Activated effector memory CD4-positive, alpha-beta T cell treated with Interleukin-2 at 50 U/mL for 16 hours (primary cell): ENCODE measurements around the gene USP9Y.

ENCODE experiments used
- DNase-seq: peaks from one replicate; pipeline ENCODE4 v3.0.0-alpha.2; 2020

USP9Y gene

DNA sequence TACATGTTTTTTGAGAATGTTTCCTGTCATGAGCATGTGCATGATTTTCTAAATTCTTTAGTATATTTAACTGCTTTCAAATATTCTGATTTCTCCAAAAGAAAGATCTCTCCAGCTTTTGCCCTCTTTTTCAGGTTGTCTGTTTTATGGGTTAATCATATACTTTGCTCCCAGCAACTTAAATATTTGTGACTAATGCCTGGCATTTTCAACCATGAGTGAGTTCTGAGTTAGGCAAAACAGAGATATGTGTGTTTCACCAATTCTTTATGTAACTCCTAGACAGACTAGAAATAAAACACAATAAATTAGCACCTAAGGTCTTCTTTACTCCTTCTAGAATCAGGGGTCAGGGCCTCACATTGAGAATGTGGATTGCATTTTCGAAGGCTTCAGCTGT lies 107.0 kb downstream of the USP9Y start:
- DNase-seq: no peak

DNA sequence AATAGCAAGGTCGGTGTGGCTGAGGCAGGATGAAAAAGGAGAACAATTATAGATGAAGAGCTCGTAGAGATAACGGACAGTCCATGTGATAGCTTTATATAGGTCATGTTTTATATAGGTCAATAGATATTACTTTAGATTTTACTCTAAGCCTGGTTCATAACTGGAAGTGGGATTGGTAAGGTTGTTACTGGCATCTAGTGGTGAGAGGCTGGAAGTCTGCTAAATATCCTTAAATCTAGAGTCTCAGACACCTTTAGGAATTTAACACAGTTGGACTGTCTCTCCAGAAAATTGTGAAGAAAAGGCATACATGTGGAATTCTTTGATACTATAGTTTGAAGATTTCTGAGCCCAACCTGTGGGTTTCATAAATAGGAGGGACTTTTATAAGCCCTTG lies 108.0 kb downstream of the USP9Y start:
- DNase-seq: no peak

GRCh38 chrY:12823408-12823807 lies 122.4 kb downstream of the USP9Y start:
- DNase-seq: no peak

GRCh38 chrY:12826791-12827190 lies 125.8 kb downstream of the USP9Y start:
- DNase-seq: no peak

DNA sequence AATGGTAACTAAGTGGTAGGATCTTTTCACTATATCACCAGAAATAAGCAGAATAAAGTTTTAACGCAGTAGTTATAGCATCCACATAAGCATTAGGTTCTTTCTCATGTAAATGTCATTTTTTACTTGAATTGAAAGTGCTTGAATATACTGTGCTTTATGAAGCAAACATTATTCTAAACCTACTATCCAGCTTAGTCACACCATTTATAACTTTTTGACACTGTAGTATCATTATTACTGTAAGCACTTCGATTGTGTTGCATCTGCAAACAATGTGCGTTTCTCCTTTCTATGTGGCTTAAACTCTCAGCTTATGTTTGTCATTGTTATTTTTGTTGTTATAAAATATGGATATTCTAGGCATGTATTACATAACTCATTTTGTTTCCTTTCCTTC lies 132.3 kb downstream of the USP9Y start:
- no peak for DNase-seq

- DNase-seq: no peak
Measured at GRCh38 chrY:12837550-12837949, 136.5 kb downstream of the USP9Y start.

DNA sequence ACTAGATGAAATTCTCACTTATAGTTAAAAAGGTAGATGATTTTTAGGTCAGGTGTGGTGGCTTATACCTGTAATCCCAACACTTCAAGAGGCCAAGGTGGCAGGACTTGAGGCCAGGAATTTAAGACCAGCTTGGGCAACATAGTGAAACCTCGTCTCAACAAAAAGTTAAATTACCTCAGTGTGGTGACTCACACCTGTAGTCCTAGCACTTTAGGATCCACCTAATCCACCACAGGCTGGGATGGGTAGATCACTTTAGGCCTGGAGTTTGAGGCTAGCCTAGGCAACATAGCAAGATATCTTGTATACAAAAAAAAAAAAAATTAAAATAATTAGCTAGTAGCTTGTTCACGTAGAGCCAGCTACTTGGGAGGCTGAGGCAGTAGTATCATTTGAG lies 140.3 kb downstream of the USP9Y start:
- no peak for DNase-seq

GRCh38 chrY:12846793-12847192 lies 145.8 kb downstream of the USP9Y start:
- no peak for DNase-seq

- DNase-seq: no peak
Measured at GRCh38 chrY:12855791-12856275, 154.8 kb downstream of the USP9Y start.

DNA sequence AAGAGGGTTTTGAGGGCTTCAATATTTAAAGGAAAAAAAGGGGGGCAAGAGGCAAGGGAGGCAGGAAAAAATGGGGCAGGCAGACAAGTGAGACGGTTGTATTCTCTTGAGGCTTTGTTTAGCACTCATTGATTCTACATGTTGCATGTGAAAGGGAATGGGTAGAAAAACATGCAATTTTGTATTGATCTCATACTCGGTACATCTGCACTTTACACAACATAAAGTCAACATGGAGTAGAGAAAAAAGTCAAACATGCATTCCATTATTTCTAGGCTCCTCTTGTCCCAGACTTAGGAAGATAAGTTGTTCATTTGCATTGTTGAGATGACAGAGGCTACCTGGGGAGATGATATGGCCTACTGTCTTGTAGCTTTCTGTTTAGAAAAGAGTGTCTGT lies 166.9 kb downstream of the USP9Y start:
- no peak for DNase-seq

GRCh38 chrY:12896973-12897372 lies 195.9 kb downstream of the USP9Y start:
- no peak for DNase-seq

DNA sequence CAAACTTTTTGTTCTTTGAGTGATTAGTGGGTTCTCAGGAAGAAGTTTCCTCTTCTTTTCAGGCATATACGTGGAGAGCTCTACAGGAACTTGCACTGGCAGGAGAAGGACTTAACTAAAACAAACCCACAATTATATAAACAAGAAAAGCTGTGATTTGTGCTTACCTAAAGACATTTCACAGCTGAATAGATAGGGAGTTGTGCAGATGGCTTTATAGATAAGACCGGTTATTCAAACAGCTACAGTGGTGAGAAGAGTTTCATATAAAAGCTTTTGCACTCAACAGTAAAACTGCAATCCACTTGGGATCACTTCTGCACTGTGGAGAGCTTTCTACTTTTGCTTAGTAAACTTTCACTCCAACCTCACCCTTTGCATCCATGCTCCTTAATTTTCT lies 197.6 kb downstream of the USP9Y start:
- DNase-seq: no peak

DNA sequence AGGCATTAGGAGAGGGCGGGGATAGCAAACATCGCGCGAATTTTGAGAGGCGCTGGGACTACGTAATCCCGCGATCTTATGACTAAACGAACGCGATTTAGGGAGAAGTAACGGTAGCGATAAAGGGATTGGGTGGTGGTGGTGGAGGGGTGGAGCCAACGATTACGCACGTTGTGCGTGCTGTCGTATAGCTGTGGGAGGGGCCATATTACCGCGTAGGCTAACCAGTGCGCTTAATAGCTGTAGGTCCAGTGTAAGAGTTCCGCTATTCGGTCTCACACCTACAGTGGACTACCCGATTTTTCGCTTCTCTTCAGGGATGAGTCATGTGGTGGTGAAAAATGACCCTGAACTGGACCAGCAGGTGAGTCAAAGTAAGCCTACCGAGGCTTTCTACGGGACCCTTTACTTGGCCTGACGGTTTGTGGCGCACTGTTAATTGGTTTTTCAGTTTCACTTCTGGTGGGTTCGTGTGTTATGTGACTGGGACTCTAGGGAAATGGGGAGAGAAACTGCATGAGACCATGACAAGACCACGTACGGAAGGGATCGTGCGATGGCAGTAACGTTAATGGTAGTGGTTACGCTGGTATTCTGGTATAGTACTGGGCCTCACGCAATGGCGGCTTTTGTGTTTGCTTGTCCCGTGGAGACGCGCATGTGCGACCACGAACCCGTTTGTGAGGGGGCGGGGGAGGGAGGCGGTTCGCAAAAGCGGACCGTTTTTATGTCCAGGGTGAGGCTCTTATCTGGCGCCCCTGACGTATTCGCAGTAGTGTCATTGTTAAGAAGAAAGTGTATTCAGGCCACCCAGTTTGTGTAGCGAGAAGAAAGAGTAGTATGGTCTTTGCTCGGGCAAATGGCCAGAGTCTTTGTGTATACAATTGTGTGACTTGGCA lies 203.8 kb downstream of the USP9Y start, which contains the start of gene DDX3Y:
DDX3Y (plus strand) TSS at position 251 of the 899 bp plus-strand sequence; CDS start at position 320, 69 bp downstream.
- peak; percentile 75 for DNase-seq

DNA sequence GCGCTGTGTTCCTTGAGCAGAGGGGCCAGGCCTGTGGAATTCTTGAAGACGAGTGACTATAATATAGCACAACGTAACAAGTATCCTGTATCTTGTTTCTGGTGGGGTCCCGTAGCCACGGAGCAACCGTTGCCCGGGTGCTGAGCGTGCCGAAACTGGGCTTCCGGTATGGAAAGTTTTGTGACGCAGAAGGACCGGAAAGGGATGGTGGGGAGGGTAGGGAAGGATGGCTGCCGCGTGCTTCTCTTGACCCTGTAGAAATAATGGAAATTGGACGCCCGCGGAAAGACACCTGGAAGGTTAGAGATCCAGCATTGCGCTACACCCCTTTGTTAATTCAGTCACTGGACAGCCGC lies 204.5 kb downstream of the USP9Y start:
- DNase-seq: peak; percentile 51

DNA sequence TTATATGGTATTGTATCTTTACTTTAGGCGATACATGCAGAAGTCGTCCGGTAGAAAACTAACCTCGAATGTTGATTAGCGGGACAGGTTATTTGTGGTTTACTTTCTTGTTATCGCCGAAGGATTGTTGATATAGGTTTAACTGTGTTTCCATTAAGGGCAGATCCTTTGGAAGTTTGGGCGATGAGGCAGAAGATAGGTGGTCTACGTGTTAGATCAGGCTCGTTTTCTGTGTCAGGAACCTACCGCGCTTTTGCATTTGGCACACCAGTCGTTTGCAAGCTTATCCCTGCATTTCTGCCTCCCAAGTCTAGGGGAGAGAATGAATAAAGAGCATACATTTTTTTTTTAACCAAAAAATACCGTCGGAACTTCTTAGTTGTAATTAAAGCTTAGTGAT lies 204.9 kb downstream of the USP9Y start:
- no peak for DNase-seq
